Measurements from ENCODE around the gene ZNF232. TPM values are rescaled to one million over a fixed set of nuclear protein-coding genes. Genes with fewer than 3 reads are reported as not detected.

Gene ZNF232
- total and polyA plus RNA-seq, 2 experiments from 2014 or later, result 24.8 to 24.9 TPM

GRCh38 chr17:5077781-5078105, 33.9 kb downstream of the ZNF232 start:
- peaks cover 7% of the 10 kb centered on the region; the same call in 1 of the 2 replicates for H3K27me3 ChIP-seq (ENCODE audit: insufficient read depth)
- H3K79me2 ChIP-seq (replicated peaks; ENCODE audit: insufficient read depth), result peaks cover 5% of the 10 kb centered on the region; the same call in 1 of the 2 replicates
- Mint-ChIP-seq H3K4me3 (peak overlapping the region; percentile 70), H3K27me3 (ENCODE audit: insufficient read depth, low read depth, poor library complexity) (peaks cover 23% of the 10 kb centered on the region), H3K9me3 (peaks cover 33% of the 10 kb centered on the region), H3K27ac (no peak overlapping the region), H3K36me3 (ENCODE audit: low read depth) (peaks cover 7% of the 10 kb centered on the region; the same call in 1 of the 3 replicates), H3K4me1 (peaks cover 10% of the 10 kb centered on the region)
- peaks cover 6% of the 10 kb centered on the region; the same call in 1 of the 2 replicates for H3K9me2 ChIP-seq (ENCODE audit: insufficient read depth)
- peak overlapping the region; percentile 72 for H3K4me3 ChIP-seq
- TF ChIP-seq REST (IDR thresholded peaks at IDR 0.05; ENCODE audit: unreplicated experiment), result no peak
- no peak for TF ChIP-seq POLR2AphosphoS5 (IDR thresholded peaks at IDR 0.05; ENCODE audit: low read depth)
- TF ChIP-seq ETS1 (IDR thresholded peaks at IDR 0.05), result no peak
- TF ChIP-seq ZNF331 (CRISPR knock-in tag; IDR thresholded peaks at IDR 0.05; ENCODE audit: low read depth), result no peak
- no peak for TF ChIP-seq NANOG (IDR thresholded peaks at IDR 0.05; ENCODE audit: borderline replicate concordance)
- no peak for TF ChIP-seq CTCF (conservative IDR thresholded peaks at IDR 0.05; ENCODE audit: low read depth in 2 of 2)
- TF ChIP-seq JUNB (IDR thresholded peaks at IDR 0.05; ENCODE audit: unreplicated experiment), result no peak
- no peak for TF ChIP-seq ZNF114 (CRISPR knock-in tag; IDR thresholded peaks at IDR 0.05)
- TF ChIP-seq CREB1 (CRISPR knock-in tag; IDR thresholded peaks at IDR 0.05; ENCODE audit: low read depth), result no peak
- no peak for TF ChIP-seq EZH2phosphoT487 (IDR thresholded peaks at IDR 0.05; ENCODE audit: unreplicated experiment)
- no peak for TF ChIP-seq EZH2 (IDR thresholded peaks at IDR 0.05; ENCODE audit: low read depth, unreplicated experiment)
- TF ChIP-seq ZNF462 (CRISPR knock-in tag; IDR thresholded peaks at IDR 0.05), result no peak
- TF ChIP-seq STAT1 (IDR thresholded peaks at IDR 0.05; ENCODE audit: unreplicated experiment), result no peak
- H3K4me1 ChIP-seq (ENCODE audit: insufficient read depth), result peaks cover 12% of the 10 kb centered on the region
- no peaks in the 10 kb centered on the region for H4K20me1 ChIP-seq (replicated peaks; ENCODE audit: insufficient read depth)
- 0 out of 2 replicates have a peak, but pooled peaks cover 6% of the 10 kb centered on the region for H3F3A ChIP-seq (replicated peaks; ENCODE audit: low read depth)
- no peak overlapping the region for H3K27ac ChIP-seq (ENCODE audit: low read depth)
- peak overlapping the region; percentile 87 for H2AFZ ChIP-seq
- ATAC-seq, result no peak; the same call in 2 of the 3 replicates
- peak overlapping the region; percentile 93 for H3K4me2 ChIP-seq
- no peaks in the 10 kb centered on the region for H3K36me3 ChIP-seq (ENCODE audit: insufficient read depth)
- DNase-seq (ENCODE audit: low spot score), result no peak

Data from GM23338 (cell line).